ENCODE results near the gene WDR19. TPM values are rescaled to one million over a fixed set of nuclear protein-coding genes. Genes with fewer than 3 reads are reported as not detected.

WDR19 gene
- polyA plus RNA-seq, 1 of the 3 experiments (the other 2 are of a cell fraction) = 23.3 TPM

- DNase-seq = no peak
- ChIA-PET CTCF (no interaction called here), POLR2A (no interaction called here)
- no peak overlapping the region for H3K9ac ChIP-seq
- WGBS (ENCODE audit: low lambda C conversion rate) = 99% methylated on average over 2 of the region's 2 CpGs
- peaks cover 17% of the 10 kb centered on the region for H3K79me2 ChIP-seq (ENCODE audit: insufficient read depth)
- no peak overlapping the region for H3K27ac ChIP-seq (ENCODE audit: low read depth in 2 of 2, low read length in 1 of 2)
- H3K9me2 ChIP-seq = 0 out of 2 replicates have a peak, but pooled peaks cover 3% of the 10 kb centered on the region
- no peak overlapping the region for H2AFZ ChIP-seq (ENCODE audit: low read depth)
- H3F3A ChIP-seq (replicated peaks; ENCODE audit: insufficient read depth) = peaks cover 17% of the 10 kb centered on the region
- H4K20me1 ChIP-seq (ENCODE audit: insufficient read depth) = no peaks in the 10 kb centered on the region
- peaks cover 16 to 42% of the 10 kb centered on the region in 2 experiments for H3K36me3 ChIP-seq (replicated peaks in 1 of 2; ENCODE audit: control insufficient read depth in 1 of 2, insufficient read depth in 2 of 2, low read length in 1 of 2)
- TF ChIP-seq EP300 (IDR thresholded peaks at IDR 0.05; ENCODE audit: borderline replicate concordance in 1 of 2, low read depth in 1 of 2, low read length in 1 of 2) (no peak), REST (IDR thresholded peaks at IDR 0.05; ENCODE audit: low read depth, low read length) (no peak), FOXJ3 (CRISPR knock-in tag; IDR thresholded peaks at IDR 0.05) (no peak), YY1 (IDR thresholded peaks at IDR 0.05; ENCODE audit: low read depth) (no peak), MAX (IDR thresholded peaks at IDR 0.05; ENCODE audit: low read depth) (no peak), ZBTB33 (IDR thresholded peaks at IDR 0.05; ENCODE audit: borderline replicate concordance, low read depth) (no peak), MXI1 (IDR thresholded peaks at IDR 0.05; ENCODE audit: low read depth, low read length) (no peak), SIN3A (IDR thresholded peaks at IDR 0.05; ENCODE audit: borderline replicate concordance, low read depth, low read length) (no peak), IRF3 (IDR thresholded peaks at IDR 0.05; ENCODE audit: low read depth, low read length) (no peak), USF2 (IDR thresholded peaks at IDR 0.05; ENCODE audit: borderline replicate concordance, low read depth, low read length) (no peak), RXRA (IDR thresholded peaks at IDR 0.05; ENCODE audit: borderline replicate concordance, low read depth) (no peak), EZH2phosphoT487 (IDR thresholded peaks at IDR 0.05; ENCODE audit: borderline replicate concordance, low read depth) (no peak)
- H3K4me3 ChIP-seq (ENCODE audit: low read depth in 2 of 2, low read length in 1 of 2) = no peak overlapping the region
- H3K9me3 ChIP-seq = no peaks in the 10 kb centered on the region
- H3K27me3 ChIP-seq (ENCODE audit: insufficient read depth) = no peaks in the 10 kb centered on the region
- no peak overlapping the region for H3K4me2 ChIP-seq
- no peaks in the 10 kb centered on the region for H3K4me1 ChIP-seq (ENCODE audit: control insufficient read depth in 1 of 2, insufficient read depth in 2 of 2, low read depth in 1 of 2, low read length in 1 of 2)
These were observed 142.1 kb downstream of the WDR19 start for GRCh38 chr4:39324446-39324845.
